ENCODE measurements around the gene SALL3. TPM values are rescaled to one million over a fixed set of nuclear protein-coding genes. Genes with fewer than 3 reads are reported as not detected.
"Not testable (repeated sequence)": the region's sequence is repeated elsewhere in the genome, so short reads cannot be mapped to it uniquely, and the experiment has no call there.

Gene SALL3
- 0.30 TPM for total RNA-seq
- long read RNA-seq = 0 reads

GRCh38 chr18:78979730-78980278 lies at the start of gene SALL3:
TSS of gene SALL3 (plus strand) at chr18:78979818. CDS start at chr18:78980275, 457 bp downstream.
- DNase-seq (ENCODE audit: low spot score) = no peak
- intact Hi-C loops (cut with DNase I) = no loop called here

- intact Hi-C loops (cut with DNase I) = no loop called here
- no peak for DNase-seq (ENCODE audit: low spot score)
These were observed 47.3 kb upstream of the SALL3 start for GRCh38 chr18:78932281-78932680.

DNA sequence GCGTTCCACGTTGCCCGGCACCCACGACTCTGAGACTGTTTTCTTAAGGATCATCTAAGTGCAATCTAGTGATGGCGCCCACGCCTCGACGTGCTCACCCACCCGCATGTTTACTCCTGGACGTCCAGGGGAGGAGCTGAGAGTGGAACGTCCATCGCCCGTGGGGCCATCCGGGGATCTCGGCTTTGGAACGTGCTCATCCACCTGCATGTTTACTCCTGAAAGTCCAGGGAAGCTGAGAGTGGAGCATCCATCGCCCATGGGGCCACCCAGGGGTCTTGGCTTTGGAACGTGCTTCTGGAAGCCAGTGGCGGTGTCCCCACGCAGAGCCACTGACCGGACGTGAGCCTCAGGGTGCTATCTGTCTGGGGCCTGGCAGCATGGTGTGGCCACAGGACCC lies 45.6 kb upstream of the SALL3 start:
- DNase-seq (ENCODE audit: low spot score) = no peak
- intact Hi-C loops (cut with DNase I) = no loop called here

DNA sequence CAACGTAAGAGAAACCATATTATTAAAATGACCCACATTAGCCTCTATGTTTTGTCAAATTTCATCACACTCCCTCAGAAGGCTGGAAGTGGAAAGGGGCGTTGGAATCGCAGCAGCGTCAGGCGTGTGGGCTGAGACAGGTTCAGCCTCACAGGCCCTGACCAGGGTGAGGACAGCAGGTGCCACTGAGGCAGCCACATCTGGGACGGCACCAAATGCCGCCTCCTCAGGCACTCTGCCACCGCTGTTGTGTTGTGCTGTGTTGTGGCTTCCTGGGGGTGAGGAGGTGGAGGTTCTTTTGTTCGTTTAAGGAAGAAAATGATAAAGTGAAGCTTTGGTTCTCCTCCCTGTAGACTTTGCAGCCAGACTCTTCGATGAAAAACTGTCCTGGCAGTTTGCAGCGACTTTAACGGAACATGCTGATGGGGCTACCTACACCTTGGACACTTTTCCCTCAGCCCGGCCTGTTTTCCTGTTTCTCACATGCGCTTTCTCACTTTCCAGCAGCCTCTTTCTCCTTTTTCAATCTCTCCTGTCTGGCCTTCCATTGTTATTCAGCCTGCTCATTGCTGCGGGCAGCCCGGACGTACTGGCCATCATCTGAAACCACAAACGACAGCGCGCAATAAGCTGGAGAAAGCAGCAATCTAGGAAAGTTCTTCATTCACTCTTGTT lies 44.9 kb upstream of the SALL3 start:
- intact Hi-C loops (cut with DNase I) = no loop called here
- DNase-seq (ENCODE audit: low spot score) = no peak

GRCh38 chr18:78935406-78935805 lies 44.2 kb upstream of the SALL3 start:
- no peak for DNase-seq (ENCODE audit: low spot score)
- intact Hi-C loops (cut with DNase I) = no loop called here

- intact Hi-C loops (cut with DNase I) = no loop called here
- DNase-seq (ENCODE audit: low spot score) = no peak
These were observed 43.2 kb upstream of the SALL3 start for GRCh38 chr18:78936251-78937005.

GRCh38 chr18:78937166-78937565 lies 42.5 kb upstream of the SALL3 start:
- intact Hi-C loops (cut with DNase I) = no loop called here
- no peak for DNase-seq (ENCODE audit: low spot score)

DNA sequence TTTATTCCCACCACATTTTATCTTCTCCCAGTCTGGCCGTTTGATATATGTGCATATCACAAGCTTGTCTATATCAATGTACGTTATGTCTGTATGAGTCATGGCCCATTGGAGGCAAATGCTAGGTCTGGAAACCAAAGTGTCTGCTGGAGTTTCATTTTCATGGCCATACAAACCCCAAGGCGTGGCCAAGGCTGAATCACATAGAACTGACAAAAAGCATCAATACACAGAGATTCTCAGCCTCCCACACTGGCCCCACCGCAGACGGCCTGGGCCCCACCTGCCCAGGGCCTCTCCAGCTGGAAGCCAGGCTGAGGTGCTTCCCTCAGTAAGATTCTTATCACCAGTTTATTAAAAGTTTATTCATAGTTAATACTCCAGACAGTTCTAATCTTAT lies 40.5 kb upstream of the SALL3 start:
- intact Hi-C loops (cut with DNase I) = no loop called here
- no peak for DNase-seq (ENCODE audit: low spot score)

- intact Hi-C loops (cut with DNase I) = no loop called here
These were observed 39.7 kb upstream of the SALL3 start for GRCh38 chr18:78939734-78940494.

GRCh38 chr18:78942236-78942635 lies 37.4 kb upstream of the SALL3 start:
- intact Hi-C loops (cut with DNase I); DNase-seq (ENCODE audit: low spot score): not testable (repeated sequence)

More at GRCh38 chr18:78939734-78940494, 39.7 kb upstream of the SALL3 start:
- no peak for DNase-seq (ENCODE audit: low spot score)

- DNase-seq (ENCODE audit: low spot score) = no peak
- intact Hi-C loops (cut with DNase I) = no loop called here
These were observed 34.0 kb upstream of the SALL3 start for GRCh38 chr18:78945628-78946027.

- intact Hi-C loops (cut with DNase I) = no loop called here
- no peak for DNase-seq (ENCODE audit: low spot score)
These were observed 32.3 kb upstream of the SALL3 start for GRCh38 chr18:78947291-78947690.

- intact Hi-C loops (cut with DNase I) = no loop called here
- no peak for DNase-seq (ENCODE audit: low spot score)
These were observed 31.4 kb upstream of the SALL3 start for GRCh38 chr18:78948221-78948620.

DNA sequence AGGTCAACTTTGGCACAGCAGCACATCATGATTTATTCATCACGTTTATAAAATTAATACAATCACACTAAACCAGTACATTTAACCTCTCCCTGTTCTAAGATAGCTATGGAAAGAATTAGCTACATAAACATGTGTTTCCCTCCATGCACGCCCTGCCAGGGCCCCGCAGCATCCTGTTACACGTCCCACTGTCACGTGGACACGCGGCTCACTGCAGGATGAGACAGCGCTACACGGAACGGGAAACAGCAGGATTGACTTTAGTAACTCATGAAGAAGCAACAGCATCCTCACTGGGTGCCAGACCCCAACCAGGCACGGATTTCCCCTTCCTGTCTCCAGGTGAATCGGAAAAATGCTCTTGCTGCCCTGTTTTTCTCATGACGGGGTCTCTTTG lies 30.9 kb upstream of the SALL3 start:
- DNase-seq (ENCODE audit: low spot score) = no peak

GRCh38 chr18:78949216-78949615 lies 30.4 kb upstream of the SALL3 start:
- no peak for DNase-seq (ENCODE audit: low spot score)
- intact Hi-C loops (cut with DNase I) = no loop called here

More for the DNA sequence above, 30.9 kb upstream of the SALL3 start:
- intact Hi-C loops (cut with DNase I) = no loop called here

- intact Hi-C loops (cut with DNase I) = no loop called here
- DNase-seq (ENCODE audit: low spot score) = no peak
These were observed 29.2 kb upstream of the SALL3 start for GRCh38 chr18:78950386-78950785.

DNA sequence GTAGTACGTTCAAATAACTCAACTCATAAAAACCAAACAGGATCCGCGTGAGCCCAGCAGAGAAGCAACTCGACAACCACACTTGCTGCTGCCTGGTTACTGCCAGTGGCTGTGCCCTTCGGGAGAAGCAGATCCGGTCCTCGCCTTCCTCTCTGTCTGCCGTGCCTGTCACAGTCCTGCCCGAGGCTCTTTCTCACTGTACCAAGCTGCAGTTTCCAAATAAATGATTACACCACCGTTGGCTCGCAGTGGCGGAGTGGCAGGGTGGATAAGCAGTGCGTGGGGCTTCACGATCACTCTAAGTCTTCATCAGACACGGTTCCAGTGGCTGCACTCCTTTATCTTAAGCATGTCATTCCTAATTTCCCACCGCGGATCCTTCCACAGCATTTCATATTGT lies 26.1 kb upstream of the SALL3 start:
- intact Hi-C loops (cut with DNase I) = no loop called here
- no peak for DNase-seq (ENCODE audit: low spot score)

- intact Hi-C loops (cut with DNase I) = no loop called here
- DNase-seq (ENCODE audit: low spot score) = no peak
These were observed 24.6 kb upstream of the SALL3 start for GRCh38 chr18:78955051-78955450.

- DNase-seq (ENCODE audit: low spot score) = no peak
- intact Hi-C loops (cut with DNase I) = no loop called here
These were observed 22.5 kb upstream of the SALL3 start for GRCh38 chr18:78957140-78957539.

DNA sequence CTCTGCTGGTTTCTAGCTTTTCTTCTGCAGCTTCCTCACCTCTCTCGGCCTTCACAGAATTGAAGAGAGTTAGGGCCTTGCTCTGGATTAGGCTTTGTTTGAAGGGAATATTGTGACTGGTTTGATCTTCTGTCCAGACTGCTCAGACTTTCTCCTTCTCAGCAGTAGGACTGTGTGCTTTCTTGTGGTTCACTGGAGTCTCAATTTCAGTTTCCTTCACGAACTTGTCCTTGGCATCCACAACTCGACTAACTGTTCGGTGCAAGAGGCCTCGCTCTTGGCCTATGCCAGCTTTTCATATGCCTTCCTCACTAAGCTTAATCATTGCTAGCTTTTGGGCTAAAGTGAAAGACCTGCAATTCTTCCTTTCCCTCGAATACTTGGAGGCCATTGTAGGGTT lies 18.9 kb upstream of the SALL3 start:
- no peak for DNase-seq (ENCODE audit: low spot score)
- intact Hi-C loops (cut with DNase I) = no loop called here

Data from cardiac septum (tissue), 1 donor.